CD4-positive, CD25-positive, alpha-beta regulatory T cell (primary cell): ENCODE results near the gene GRIK1. TPM values are rescaled to one million over a fixed set of nuclear protein-coding genes. Genes with fewer than 3 reads are reported as not detected.

Experiments
- ATAC-seq, 2 donors: fragments of 150-1000 bp; cut with Tn5 transposase; one replicate each; pipeline ENCODE4 v1.10.0; 2021; ENCODE audit warnings: low read depth in 2 of 2, moderate number of reproducible peaks in 2 of 2, moderate library complexity in 1 of 2
- DNase-seq, 3 donors: peaks; one replicate each; pipeline versions ENCODE4 v3.0.0 to v3.0.0-alpha.2; 2012 to 2022; ENCODE audit warnings: mixed read lengths in 1 of 3
- H3K27ac ChIP-seq: one replicate; pipeline ENCODE4 v1.7.0; 2013; ENCODE audit warnings: mild to moderate bottlenecking, low read length; ENCODE audit not compliant: insufficient read depth, poor library complexity, severe bottlenecking
- H3K27me3 ChIP-seq: one replicate; pipeline ENCODE4 v1.7.0; 2013; ENCODE audit warnings: low read length; ENCODE audit not compliant: control insufficient read depth, insufficient read depth
- H3K36me3 ChIP-seq: one replicate; pipeline ENCODE4 v1.7.0; 2013; ENCODE audit warnings: mild to moderate bottlenecking, low read length, moderate library complexity; ENCODE audit not compliant: control insufficient read depth, insufficient read depth
- H3K4me1 ChIP-seq: 2 replicates; pipeline ENCODE4 v1.7.0; 2013; ENCODE audit warnings: mild to moderate bottlenecking, low read length; ENCODE audit not compliant: insufficient read depth, control insufficient read depth, poor library complexity, severe bottlenecking
- H3K4me3 ChIP-seq: one replicate; pipeline ENCODE4 v1.7.0; 2013; ENCODE audit warnings: low read depth, mild to moderate bottlenecking, low read length, moderate library complexity
- H3K9me3 ChIP-seq, 2 experiments: 1 replicate in 1 of 2; 2 replicates in 1 of 2; pipeline ENCODE4 v1.7.0; 2013; ENCODE audit warnings: low read length in 2 of 2, mild to moderate bottlenecking in 1 of 2, moderate library complexity in 1 of 2; ENCODE audit not compliant: control insufficient read depth in 2 of 2
- H3K27ac Mint-ChIP-seq, 3 donors: one replicate each; pipeline ENCODE4 v1.8.0; 2020 to 2022; ENCODE audit warnings: mild to moderate bottlenecking in 3 of 3, mixed read lengths in 3 of 3, moderate library complexity in 2 of 3
- H3K27me3 Mint-ChIP-seq: one replicate; pipeline ENCODE4 v1.8.0; 2022; ENCODE audit warnings: mild to moderate bottlenecking, mixed read lengths
- H3K36me3 Mint-ChIP-seq: one replicate; pipeline ENCODE4 v1.8.0; 2020; ENCODE audit warnings: mixed read lengths
- H3K4me1 Mint-ChIP-seq, 4 donors: one replicate each; pipeline ENCODE4 v1.8.0; 2020 to 2022; ENCODE audit warnings: mixed read lengths in 4 of 4, mild to moderate bottlenecking in 1 of 4
- H3K4me3 Mint-ChIP-seq, 4 donors: one replicate each; pipeline ENCODE4 v1.8.0; 2020 to 2022; ENCODE audit warnings: mild to moderate bottlenecking in 4 of 4, mixed read lengths in 4 of 4, moderate library complexity in 3 of 4
- H3K9me3 Mint-ChIP-seq, 7 donors: one replicate each; pipeline ENCODE4 v1.8.0; 2020 to 2022; ENCODE audit warnings: mixed read lengths in 7 of 7, mild to moderate bottlenecking in 3 of 7, moderate library complexity in 2 of 7
- polyA plus RNA-seq, 4 donors: library from polyadenylated mRNA; unstranded; fragments of 300-500 nt; fragmentation: Illumina TruSeq; gene quantifications; one replicate each; pipeline ENCODE4 v1.2.3, GENCODE V29; 2021
- total RNA-seq: library from RNA; stranded (reverse); gene quantifications from one replicate; pipeline ENCODE4 v1.2.3, GENCODE V29; 2022

GRIK1 gene
- total and polyA plus RNA-seq, 5 donors from 2014 or later, result 0.06 TPM; not detected in 4

GRCh38 chr21:29775462-29775861, 164.3 kb downstream of the GRIK1 start:
- DNase-seq (no peak), ATAC-seq (no peak)
- H3K4me1 Mint-ChIP-seq, result no peaks in the 10 kb centered on the region
- H3K4me3 Mint-ChIP-seq, result no peak overlapping the region
- no peaks in the 10 kb centered on the region for H3K9me3 ChIP-seq
- no peaks in the 10 kb centered on the region for H3K27me3 Mint-ChIP-seq
- H3K4me3 ChIP-seq, result no peak overlapping the region
- peaks cover 0 to 7% (median 0%) of the 10 kb centered on the region in 7 donors for H3K9me3 Mint-ChIP-seq
- H3K4me1 ChIP-seq, result no peaks in the 10 kb centered on the region
- H3K27me3 ChIP-seq, result no peaks in the 10 kb centered on the region
- H3K36me3 ChIP-seq, result no peaks in the 10 kb centered on the region
- no peak overlapping the region for H3K27ac ChIP-seq
- H3K27ac Mint-ChIP-seq, result no peak overlapping the region
- H3K36me3 Mint-ChIP-seq, result no peaks in the 10 kb centered on the region

- H3K27me3 ChIP-seq, result no peaks in the 10 kb centered on the region
- no peak overlapping the region for H3K4me3 Mint-ChIP-seq
- H3K27ac ChIP-seq, result no peak overlapping the region
- H3K27me3 Mint-ChIP-seq, result peaks cover 4% of the 10 kb centered on the region
- H3K4me1 Mint-ChIP-seq, result no peaks in the 10 kb centered on the region
- no peak overlapping the region for H3K4me3 ChIP-seq
- no peak overlapping the region for H3K27ac Mint-ChIP-seq
- H3K36me3 ChIP-seq, result no peaks in the 10 kb centered on the region
- ATAC-seq, result no peak
- no peaks in the 10 kb centered on the region for H3K36me3 Mint-ChIP-seq
- no peaks in the 10 kb centered on the region for H3K9me3 ChIP-seq
- no peaks in the 10 kb centered on the region for H3K4me1 ChIP-seq
- peaks cover 0 to 5% (median 0%) of the 10 kb centered on the region in 7 donors for H3K9me3 Mint-ChIP-seq
- DNase-seq, result no peak
Observed at GRCh38 chr21:29771491-29772066, 168.2 kb downstream of the GRIK1 start.

GRCh38 chr21:29763674-29764073, 176.1 kb downstream of the GRIK1 start:
- H3K4me1 ChIP-seq, result no peaks in the 10 kb centered on the region
- H3K4me3 Mint-ChIP-seq, result no peak overlapping the region
- H3K27ac Mint-ChIP-seq, result no peak overlapping the region
- no peaks in the 10 kb centered on the region for H3K36me3 Mint-ChIP-seq
- peaks cover 0 to 5% (median 0%) of the 10 kb centered on the region in 7 donors for H3K9me3 Mint-ChIP-seq
- no peak overlapping the region for H3K27ac ChIP-seq
- no peaks in the 10 kb centered on the region for H3K36me3 ChIP-seq
- no peaks in the 10 kb centered on the region for H3K27me3 ChIP-seq
- no peak overlapping the region for H3K4me3 ChIP-seq
- H3K9me3 ChIP-seq, result no peaks in the 10 kb centered on the region
- DNase-seq (no peak), ATAC-seq (no peak)
- peaks cover 8% of the 10 kb centered on the region for H3K27me3 Mint-ChIP-seq
- no peaks in the 10 kb centered on the region for H3K4me1 Mint-ChIP-seq

- Histone ChIP-seq H3K9me3 (no peaks in the 10 kb centered on the region), H3K36me3 (no peaks in the 10 kb centered on the region), H3K4me1 (no peaks in the 10 kb centered on the region), H3K27ac (no peak overlapping the region), H3K27me3 (no peaks in the 10 kb centered on the region), H3K4me3 (no peak overlapping the region)
- H3K4me3 Mint-ChIP-seq, result no peak overlapping the region
- H3K27ac Mint-ChIP-seq, result no peak overlapping the region
- H3K36me3 Mint-ChIP-seq, result no peaks in the 10 kb centered on the region
- peaks cover 0 to 5% (median 0%) of the 10 kb centered on the region in 7 donors for H3K9me3 Mint-ChIP-seq
- no peaks in the 10 kb centered on the region for H3K4me1 Mint-ChIP-seq
- H3K27me3 Mint-ChIP-seq, result peaks cover 8% of the 10 kb centered on the region
- DNase-seq, result no peak
- ATAC-seq, result no peak
Observed at GRCh38 chr21:29762570-29763082, 177.2 kb downstream of the GRIK1 start.

- H3K27me3 Mint-ChIP-seq, result no peaks in the 10 kb centered on the region
- peaks cover 0 to 2% (median 0%) of the 10 kb centered on the region in 7 donors for H3K9me3 Mint-ChIP-seq
- no peaks in the 10 kb centered on the region for H3K36me3 Mint-ChIP-seq
- ATAC-seq, result no peak
- H3K4me3 Mint-ChIP-seq, result no peak overlapping the region
- no peaks in the 10 kb centered on the region for H3K4me1 Mint-ChIP-seq
- no peak for DNase-seq
- Histone ChIP-seq H3K4me1 (no peaks in the 10 kb centered on the region), H3K9me3 (no peaks in the 10 kb centered on the region), H3K27me3 (no peaks in the 10 kb centered on the region), H3K4me3 (no peak overlapping the region), H3K27ac (no peak overlapping the region), H3K36me3 (no peaks in the 10 kb centered on the region)
- H3K27ac Mint-ChIP-seq, result no peak overlapping the region
Observed at GRCh38 chr21:29753216-29753615, 186.6 kb downstream of the GRIK1 start.

- H3K27me3 ChIP-seq, result no peaks in the 10 kb centered on the region
- no peaks in the 10 kb centered on the region for H3K36me3 ChIP-seq
- no peak overlapping the region for H3K4me3 ChIP-seq
- no peaks in the 10 kb centered on the region for H3K4me1 ChIP-seq
- H3K4me3 Mint-ChIP-seq, result no peak overlapping the region
- no peaks in the 10 kb centered on the region for H3K36me3 Mint-ChIP-seq
- no peak overlapping the region for H3K27ac Mint-ChIP-seq
- H3K4me1 Mint-ChIP-seq, result no peaks in the 10 kb centered on the region
- ATAC-seq, result no peak
- no peak overlapping the region for H3K27ac ChIP-seq
- peaks cover 0 to 2% (median 0%) of the 10 kb centered on the region in 7 donors for H3K9me3 Mint-ChIP-seq
- DNase-seq, result no peak
- H3K9me3 ChIP-seq, result no peaks in the 10 kb centered on the region
- H3K27me3 Mint-ChIP-seq, result no peaks in the 10 kb centered on the region
Observed at GRCh38 chr21:29751473-29752185, 188.2 kb downstream of the GRIK1 start.

- no peak overlapping the region for H3K4me3 ChIP-seq
- no peaks in the 10 kb centered on the region for H3K9me3 ChIP-seq
Observed at GRCh38 chr21:29749957-29750356, 189.8 kb downstream of the GRIK1 start.

GRCh38 chr21:29749223-29749622, 190.6 kb downstream of the GRIK1 start:
- no peaks in the 10 kb centered on the region for H3K36me3 ChIP-seq
- Mint-ChIP-seq H3K4me1 (no peaks in the 10 kb centered on the region), H3K9me3 (peaks cover 0 to 2% (median 0%) of the 10 kb centered on the region in 7 donors), H3K27ac (no peak overlapping the region), H3K36me3 (no peaks in the 10 kb centered on the region), H3K4me3 (no peak overlapping the region), H3K27me3 (no peaks in the 10 kb centered on the region)
- no peaks in the 10 kb centered on the region for H3K27me3 ChIP-seq
- DNase-seq (no peak), ATAC-seq (no peak)
- H3K4me3 ChIP-seq, result no peak overlapping the region
- no peaks in the 10 kb centered on the region for H3K9me3 ChIP-seq
- H3K4me1 ChIP-seq, result no peaks in the 10 kb centered on the region
- H3K27ac ChIP-seq, result no peak overlapping the region

More at GRCh38 chr21:29749957-29750356, 189.8 kb downstream of the GRIK1 start:
- Histone ChIP-seq H3K36me3 (no peaks in the 10 kb centered on the region), H3K27ac (no peak overlapping the region), H3K27me3 (no peaks in the 10 kb centered on the region), H3K4me1 (no peaks in the 10 kb centered on the region)
- Mint-ChIP-seq H3K4me1 (no peaks in the 10 kb centered on the region), H3K36me3 (no peaks in the 10 kb centered on the region), H3K4me3 (no peak overlapping the region), H3K27me3 (no peaks in the 10 kb centered on the region), H3K9me3 (peaks cover 0 to 2% (median 0%) of the 10 kb centered on the region in 7 donors), H3K27ac (no peak overlapping the region)
- no peak for DNase-seq
- ATAC-seq, result no peak
